ENCODE results near the gene SMIM3.
A peak's percentile ranks its signal among the peaks of the same experiment; 100 is the strongest.
"Not testable (repeated sequence)": the region's sequence is repeated elsewhere in the genome, so short reads cannot be mapped to it uniquely, and the experiment has no call there.

The SMIM3 gene

GRCh38 chr5:150782850-150783249 lies 4.3 kb downstream of the SMIM3 start:
- Histone ChIP-seq H3K4me3 (ENCODE audit: low read length) (no peak overlapping the region), H3K27me3 (ENCODE audit: insufficient read depth, low read length) (peaks cover 8% of the 10 kb centered on the region), H3K36me3 (ENCODE audit: insufficient read depth, low read length) (0 out of 2 replicates have a peak, but pooled peaks cover 6% of the 10 kb centered on the region), H3K27ac (ENCODE audit: low read depth, low read length) (0 out of 2 replicates have a peak overlapping the region, but pooled peaks have one; percentile 23), H3K9ac (ENCODE audit: low read depth, low read length) (no peak overlapping the region), H3K4me1 (ENCODE audit: insufficient read depth, low read length) (peaks cover 60% of the 10 kb centered on the region), H3K9me3 (ENCODE audit: insufficient read depth, low read depth, low read length) (peaks cover 6% of the 10 kb centered on the region; the same call in 1 of the 2 replicates)
- WGBS, result 91% methylated on average over 3 of the region's 3 CpGs

GRCh38 chr5:150783422-150783928 lies 4.9 kb downstream of the SMIM3 start:
- no peak overlapping the region for H3K4me3 ChIP-seq (ENCODE audit: low read length)
- H3K36me3 ChIP-seq (ENCODE audit: insufficient read depth, low read length), result 0 out of 2 replicates have a peak, but pooled peaks cover 6% of the 10 kb centered on the region
- peak overlapping the region; percentile 23; the same call in 1 of the 2 replicates for H3K27ac ChIP-seq (ENCODE audit: low read depth, low read length)
- no peak overlapping the region for H3K9ac ChIP-seq (ENCODE audit: low read depth, low read length)
- peaks cover 6% of the 10 kb centered on the region; the same call in 1 of the 2 replicates for H3K9me3 ChIP-seq (ENCODE audit: insufficient read depth, low read depth, low read length)
- peaks cover 8% of the 10 kb centered on the region for H3K27me3 ChIP-seq (ENCODE audit: insufficient read depth, low read length)
- WGBS, result 70% methylated on average over 7 of the region's 7 CpGs
- peaks cover 60% of the 10 kb centered on the region for H3K4me1 ChIP-seq (ENCODE audit: insufficient read depth, low read length)

- H3K4me1 ChIP-seq (ENCODE audit: insufficient read depth, low read length), result peaks cover 65% of the 10 kb centered on the region
- 94% methylated on average over 1 of the region's 1 CpG for WGBS
- peaks cover 6% of the 10 kb centered on the region; the same call in 1 of the 2 replicates for H3K9me3 ChIP-seq (ENCODE audit: insufficient read depth, low read depth, low read length)
- no peak overlapping the region for H3K27ac ChIP-seq (ENCODE audit: low read depth, low read length)
- H3K27me3 ChIP-seq (ENCODE audit: insufficient read depth, low read length), result peaks cover 3% of the 10 kb centered on the region
- H3K36me3 ChIP-seq (ENCODE audit: insufficient read depth, low read length), result 0 out of 2 replicates have a peak, but pooled peaks cover 3% of the 10 kb centered on the region
- H3K9ac ChIP-seq (ENCODE audit: low read depth, low read length), result no peak overlapping the region
- no peak overlapping the region for H3K4me3 ChIP-seq (ENCODE audit: low read length)
Observed at GRCh38 chr5:150785950-150786349, 7.4 kb downstream of the SMIM3 start.

GRCh38 chr5:150786876-150787275 lies 8.3 kb downstream of the SMIM3 start:
- peaks cover 63% of the 10 kb centered on the region for H3K4me1 ChIP-seq (ENCODE audit: insufficient read depth, low read length)
- 90% methylated on average over 1 of the region's 1 CpG for whole genome bisulfite sequencing
- H3K4me3 ChIP-seq (ENCODE audit: low read length), result no peak overlapping the region
- H3K36me3 ChIP-seq (ENCODE audit: insufficient read depth, low read length), result 0 out of 2 replicates have a peak, but pooled peaks cover 2% of the 10 kb centered on the region
- peaks cover 6% of the 10 kb centered on the region; the same call in 1 of the 2 replicates for H3K9me3 ChIP-seq (ENCODE audit: insufficient read depth, low read depth, low read length)
- no peaks in the 10 kb centered on the region for H3K27me3 ChIP-seq (ENCODE audit: insufficient read depth, low read length)
- no peak overlapping the region for H3K9ac ChIP-seq (ENCODE audit: low read depth, low read length)
- H3K27ac ChIP-seq (ENCODE audit: low read depth, low read length), result no peak overlapping the region

GRCh38 chr5:150787656-150788055 lies 9.1 kb downstream of the SMIM3 start:
- Histone ChIP-seq H3K4me3 (ENCODE audit: low read length) (no peak overlapping the region), H3K36me3 (ENCODE audit: insufficient read depth, low read length) (0 out of 2 replicates have a peak, but pooled peaks cover 2% of the 10 kb centered on the region), H3K27ac (ENCODE audit: low read depth, low read length) (no peak overlapping the region), H3K4me1 (ENCODE audit: insufficient read depth, low read length) (peaks cover 58% of the 10 kb centered on the region), H3K9me3 (ENCODE audit: insufficient read depth, low read depth, low read length) (peaks cover 6% of the 10 kb centered on the region; the same call in 1 of the 2 replicates), H3K27me3 (ENCODE audit: insufficient read depth, low read length) (no peaks in the 10 kb centered on the region), H3K9ac (ENCODE audit: low read depth, low read length) (no peak overlapping the region)
- 40% methylated on average over 1 of the region's 1 CpG for WGBS

GRCh38 chr5:150788977-150789376 lies 10.4 kb downstream of the SMIM3 start:
- peak overlapping the region; percentile 7; the same call in 1 of the 2 replicates for H3K27ac ChIP-seq (ENCODE audit: low read depth, low read length)
- 0 out of 2 replicates have a peak, but pooled peaks cover 2% of the 10 kb centered on the region for H3K36me3 ChIP-seq (ENCODE audit: insufficient read depth, low read length)
- no peak overlapping the region for H3K4me3 ChIP-seq (ENCODE audit: low read length)
- peaks cover 6% of the 10 kb centered on the region; the same call in 1 of the 2 replicates for H3K9me3 ChIP-seq (ENCODE audit: insufficient read depth, low read depth, low read length)
- H3K27me3 ChIP-seq (ENCODE audit: insufficient read depth, low read length), result no peaks in the 10 kb centered on the region
- no peak overlapping the region for H3K9ac ChIP-seq (ENCODE audit: low read depth, low read length)
- peaks cover 44% of the 10 kb centered on the region for H3K4me1 ChIP-seq (ENCODE audit: insufficient read depth, low read length)

GRCh38 chr5:150789450-150789849 lies 10.9 kb downstream of the SMIM3 start:
- Histone ChIP-seq H3K36me3 (ENCODE audit: insufficient read depth, low read length) (0 out of 2 replicates have a peak, but pooled peaks cover 2% of the 10 kb centered on the region), H3K27me3 (ENCODE audit: insufficient read depth, low read length) (no peaks in the 10 kb centered on the region), H3K9me3 (ENCODE audit: insufficient read depth, low read depth, low read length) (peaks cover 6% of the 10 kb centered on the region; the same call in 1 of the 2 replicates), H3K9ac (ENCODE audit: low read depth, low read length) (no peak overlapping the region), H3K4me3 (ENCODE audit: low read length) (no peak overlapping the region), H3K27ac (ENCODE audit: low read depth, low read length) (peak overlapping the region; percentile 7; the same call in 1 of the 2 replicates), H3K4me1 (ENCODE audit: insufficient read depth, low read length) (peaks cover 40% of the 10 kb centered on the region)
- WGBS, result 75% methylated on average over 6 of the region's 6 CpGs

GRCh38 chr5:150789943-150790611 lies 11.5 kb downstream of the SMIM3 start:
- H3K27ac ChIP-seq (ENCODE audit: low read depth, low read length), result peak overlapping the region; percentile 56
- 69% methylated on average over 7 of the region's 7 CpGs for WGBS
- peak overlapping the region; percentile 12; the same call in 1 of the 2 replicates for H3K9ac ChIP-seq (ENCODE audit: low read depth, low read length)
- H3K9me3 ChIP-seq (ENCODE audit: insufficient read depth, low read depth, low read length), result peaks cover 6% of the 10 kb centered on the region; the same call in 1 of the 2 replicates
- H3K4me1 ChIP-seq (ENCODE audit: insufficient read depth, low read length), result peaks cover 38% of the 10 kb centered on the region
- no peak overlapping the region for H3K4me3 ChIP-seq (ENCODE audit: low read length)
- no peaks in the 10 kb centered on the region for H3K27me3 ChIP-seq (ENCODE audit: insufficient read depth, low read length)
- 0 out of 2 replicates have a peak, but pooled peaks cover 6% of the 10 kb centered on the region for H3K36me3 ChIP-seq (ENCODE audit: insufficient read depth, low read length)

GRCh38 chr5:150791536-150791935 lies 13.0 kb downstream of the SMIM3 start:
- Histone ChIP-seq H3K27me3 (ENCODE audit: insufficient read depth, low read length) (no peaks in the 10 kb centered on the region), H3K27ac (ENCODE audit: low read depth, low read length) (no peak overlapping the region), H3K9ac (ENCODE audit: low read depth, low read length) (no peak overlapping the region), H3K4me3 (ENCODE audit: low read length) (no peak overlapping the region), H3K9me3 (ENCODE audit: insufficient read depth, low read depth, low read length) (no peaks in the 10 kb centered on the region), H3K36me3 (ENCODE audit: insufficient read depth, low read length) (peaks cover 15% of the 10 kb centered on the region; the same call in 1 of the 2 replicates), H3K4me1 (ENCODE audit: insufficient read depth, low read length) (peaks cover 38% of the 10 kb centered on the region)

GRCh38 chr5:150793423-150793888 lies 14.9 kb downstream of the SMIM3 start:
- H3K9ac ChIP-seq (ENCODE audit: low read depth, low read length), result not testable (repeated sequence)
- WGBS, result 88% methylated on average over 2 of the region's 2 CpGs
- H3K36me3 ChIP-seq (ENCODE audit: insufficient read depth, low read length), result peaks cover 18% of the 10 kb centered on the region; the same call in 1 of the 2 replicates

GRCh38 chr5:150794927-150795326 lies 16.4 kb downstream of the SMIM3 start:
- no peaks in the 10 kb centered on the region for H3K27me3 ChIP-seq (ENCODE audit: insufficient read depth, low read length)
- WGBS, result 93% methylated on average over 1 of the region's 2 CpGs
- H3K9me3 ChIP-seq (ENCODE audit: insufficient read depth, low read depth, low read length), result no peaks in the 10 kb centered on the region
- peaks cover 19% of the 10 kb centered on the region for H3K4me1 ChIP-seq (ENCODE audit: insufficient read depth, low read length)
- peaks cover 18% of the 10 kb centered on the region; the same call in 1 of the 2 replicates for H3K36me3 ChIP-seq (ENCODE audit: insufficient read depth, low read length)
- H3K4me3 ChIP-seq (ENCODE audit: low read length), result no peak overlapping the region
- no peak overlapping the region for H3K9ac ChIP-seq (ENCODE audit: low read depth, low read length)
- no peak overlapping the region for H3K27ac ChIP-seq (ENCODE audit: low read depth, low read length)

More at GRCh38 chr5:150793423-150793888, 14.9 kb downstream of the SMIM3 start:
- not testable (repeated sequence) for H3K9me3 ChIP-seq (ENCODE audit: insufficient read depth, low read depth, low read length); H3K27ac ChIP-seq (ENCODE audit: low read depth, low read length); H3K4me3 ChIP-seq (ENCODE audit: low read length); H3K27me3 ChIP-seq (ENCODE audit: insufficient read depth, low read length)
- peaks cover 29% of the 10 kb centered on the region for H3K4me1 ChIP-seq (ENCODE audit: insufficient read depth, low read length)

All from HUES64 (cell line).